Measurements from ENCODE around the gene ZCCHC17.

ZCCHC17 gene

GRCh38 chr1:31413405-31414001 is 116.7 kb downstream of the ZCCHC17 start:
- Mint-ChIP-seq H3K27me3 (ENCODE audit: low read depth) (peaks cover 41% of the 10 kb centered on the region), H3K27ac (peak overlapping the region; percentile 92 to 99 (median 96)), H3K4me1 (peaks cover 38% of the 10 kb centered on the region), H3K36me3 (ENCODE audit: low read depth) (peaks cover 7% of the 10 kb centered on the region), H3K4me3 (peak overlapping the region; percentile 98 to 99 (median 98)), H3K9me3 (no peaks in the 10 kb centered on the region)
- TF ChIP-seq, protein P1, sequence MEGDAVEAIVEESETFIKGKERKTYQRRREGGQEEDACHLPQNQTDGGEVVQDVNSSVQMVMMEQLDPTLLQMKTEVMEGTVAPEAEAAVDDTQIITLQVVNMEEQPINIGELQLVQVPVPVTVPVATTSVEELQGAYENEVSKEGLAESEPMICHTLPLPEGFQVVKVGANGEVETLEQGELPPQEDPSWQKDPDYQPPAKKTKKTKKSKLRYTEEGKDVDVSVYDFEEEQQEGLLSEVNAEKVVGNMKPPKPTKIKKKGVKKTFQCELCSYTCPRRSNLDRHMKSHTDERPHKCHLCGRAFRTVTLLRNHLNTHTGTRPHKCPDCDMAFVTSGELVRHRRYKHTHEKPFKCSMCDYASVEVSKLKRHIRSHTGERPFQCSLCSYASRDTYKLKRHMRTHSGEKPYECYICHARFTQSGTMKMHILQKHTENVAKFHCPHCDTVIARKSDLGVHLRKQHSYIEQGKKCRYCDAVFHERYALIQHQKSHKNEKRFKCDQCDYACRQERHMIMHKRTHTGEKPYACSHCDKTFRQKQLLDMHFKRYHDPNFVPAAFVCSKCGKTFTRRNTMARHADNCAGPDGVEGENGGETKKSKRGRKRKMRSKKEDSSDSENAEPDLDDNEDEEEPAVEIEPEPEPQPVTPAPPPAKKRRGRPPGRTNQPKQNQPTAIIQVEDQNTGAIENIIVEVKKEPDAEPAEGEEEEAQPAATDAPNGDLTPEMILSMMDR (IDR thresholded peaks at IDR 0.05; ENCODE audit: unreplicated experiment in 3 of 3): no peak

Data from nephron (organoid).